Esophagus muscularis mucosa (tissue), 4 donors: Measurements from ENCODE around the gene ZNF350. TPM values are rescaled to one million over a fixed set of nuclear protein-coding genes. Genes with fewer than 3 reads are reported as not detected.
"Not testable (repeated sequence)": the region's sequence is repeated elsewhere in the genome, so short reads cannot be mapped to it uniquely, and the experiment has no call there.

Source experiments
- DNase-seq: peaks from one replicate; pipeline ENCODE4 v3.0.0-alpha.2; 2017; ENCODE audit errors: extremely low spot score
- H3K27ac ChIP-seq, 4 donors: fragments of 200-600 bp; sonication (generic); replicated peaks in 1 of 4; 1 replicate in 3 of 4; 2 replicates in 1 of 4; pipeline ENCODE4 v1.5.1; 2016 to 2019; ENCODE audit warnings: mild to moderate bottlenecking in 1 of 4
- H3K27me3 ChIP-seq, 4 donors: fragments of 200-600 bp; sonication (generic); one replicate each; pipeline versions ENCODE4 v1.5.1 to v1.6.0; 2016 to 2019
- H3K36me3 ChIP-seq, 4 donors: fragments of 200-600 bp; sonication (generic); one replicate each; pipeline ENCODE4 v1.5.1; 2016 to 2019
- H3K4me1 ChIP-seq, 4 donors: fragments of 200-600 bp; sonication (generic); one replicate each; pipeline ENCODE4 v1.5.1; 2016 to 2019
- H3K4me3 ChIP-seq, 4 donors: fragments of 200-600 bp; sonication (generic); 1 replicate in 2 of 4; 2 replicates in 2 of 4; pipeline ENCODE4 v1.5.1; 2016 to 2019; ENCODE audit warnings: mild to moderate bottlenecking in 4 of 4, moderate library complexity in 1 of 4
- H3K9me3 ChIP-seq, 4 donors: fragments of 200-600 bp; sonication (generic); 1 replicate in 3 of 4; 2 replicates in 1 of 4; pipeline ENCODE4 v1.5.1; 2016 to 2019
- EP300 ChIP-seq: sonication (generic); formaldehyde crosslinking; IDR thresholded peaks from one replicate; pipeline ENCODE4 v1.6.1; 2017; ENCODE audit warnings: antibody characterized with exemption
- POLR2A ChIP-seq: fragments of 450-650 bp; IDR thresholded peaks from one replicate; pipeline ENCODE4 v1.6.1; 2017; ENCODE audit warnings: antibody characterized with exemption, moderate library complexity, mild to moderate bottlenecking, low read depth
- POLR2AphosphoS5 ChIP-seq, 2 donors: sonication (generic); formaldehyde crosslinking; IDR thresholded peaks; one replicate each; pipeline ENCODE4 v1.6.1; 2017; ENCODE audit warnings: antibody characterized with exemption in 2 of 2
- WGBS: methylation state at CpG from one replicate; pipeline ENCODE4 v1.1.5; 2018; 5-methylcytosine and 5-hydroxymethylcytosine counted together
- intact Hi-C: fragments of 100-400 bp; cut with DNase I; formaldehyde crosslinking; loops from one replicate; pipeline ENCODE4 v1.15.1; 2023
- total RNA-seq, 4 donors: library from RNA; depleted of rRNA; stranded (reverse); fragments of >200 nt; gene quantifications; one replicate each; pipeline versions ENCODE4 v1.1.0 to v1.2.1, GENCODE V29; 2016
- TF ChIP-seq, protein P1 (sequence below), 3 experiments: fragments of 200-600 bp in 2 of 3; fragments of 450-650 bp in 1 of 3; sonication (generic) in 2 of 3; IDR thresholded peaks; one replicate each; pipeline ENCODE4 v1.5.1; 2017 to 2019; ENCODE audit warnings: antibody characterized with exemption in 3 of 3, mild to moderate bottlenecking in 2 of 3, moderate library complexity in 1 of 3

Gene ZNF350
- total RNA-seq, 4 donors from 2014 or later = 9.2 to 14.6 (median 12.7) TPM

- Histone ChIP-seq H3K9me3 (peaks cover 19 to 97% (median 97%) of the 10 kb centered on the region in 4 donors), H3K4me1 (no peaks in the 10 kb centered on the region), H3K36me3 (peaks cover 78 to 97% (median 83%) of the 10 kb centered on the region in 4 donors), H3K27ac (no peak overlapping the region), H3K4me3 (no peak overlapping the region), H3K27me3 (no peaks in the 10 kb centered on the region)
- WGBS = 95% methylated on average over 4 of the region's 4 CpGs
- no peak for DNase-seq
- intact Hi-C loops = no loop called here
- TF ChIP-seq, protein P1, sequence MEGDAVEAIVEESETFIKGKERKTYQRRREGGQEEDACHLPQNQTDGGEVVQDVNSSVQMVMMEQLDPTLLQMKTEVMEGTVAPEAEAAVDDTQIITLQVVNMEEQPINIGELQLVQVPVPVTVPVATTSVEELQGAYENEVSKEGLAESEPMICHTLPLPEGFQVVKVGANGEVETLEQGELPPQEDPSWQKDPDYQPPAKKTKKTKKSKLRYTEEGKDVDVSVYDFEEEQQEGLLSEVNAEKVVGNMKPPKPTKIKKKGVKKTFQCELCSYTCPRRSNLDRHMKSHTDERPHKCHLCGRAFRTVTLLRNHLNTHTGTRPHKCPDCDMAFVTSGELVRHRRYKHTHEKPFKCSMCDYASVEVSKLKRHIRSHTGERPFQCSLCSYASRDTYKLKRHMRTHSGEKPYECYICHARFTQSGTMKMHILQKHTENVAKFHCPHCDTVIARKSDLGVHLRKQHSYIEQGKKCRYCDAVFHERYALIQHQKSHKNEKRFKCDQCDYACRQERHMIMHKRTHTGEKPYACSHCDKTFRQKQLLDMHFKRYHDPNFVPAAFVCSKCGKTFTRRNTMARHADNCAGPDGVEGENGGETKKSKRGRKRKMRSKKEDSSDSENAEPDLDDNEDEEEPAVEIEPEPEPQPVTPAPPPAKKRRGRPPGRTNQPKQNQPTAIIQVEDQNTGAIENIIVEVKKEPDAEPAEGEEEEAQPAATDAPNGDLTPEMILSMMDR (IDR thresholded peaks at IDR 0.05) = no peak
- TF ChIP-seq POLR2AphosphoS5 (IDR thresholded peaks at IDR 0.05) (no peak), POLR2A (no peak), EP300 (no peak)
Measured at GRCh38 chr19:51971624-51972023, 15.0 kb downstream of the ZNF350 start.

DNA sequence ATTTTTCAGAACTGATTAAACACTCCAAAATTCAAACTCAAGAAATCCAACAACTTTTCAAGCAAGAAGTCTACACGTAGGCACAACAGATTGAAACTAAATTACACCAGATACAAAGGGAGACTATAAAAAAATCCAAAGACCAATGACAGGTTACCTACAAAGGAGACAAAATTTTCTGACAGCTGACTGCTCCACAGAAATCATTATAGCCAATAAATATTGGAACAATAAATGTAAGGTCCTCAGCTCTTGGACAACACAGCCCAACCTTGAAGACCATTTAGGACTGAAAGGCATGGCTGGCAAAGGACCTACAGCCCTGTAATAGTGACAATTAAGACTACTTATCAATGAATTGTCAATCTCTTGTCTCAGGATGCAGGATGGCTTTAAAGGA lies 15.9 kb downstream of the ZNF350 start:
- intact Hi-C loops = no loop called here
- TF ChIP-seq POLR2A (no peak), EP300 (no peak), POLR2AphosphoS5 (IDR thresholded peaks at IDR 0.05) (no peak)
- TF ChIP-seq, protein P1 (IDR thresholded peaks at IDR 0.05) = no peak
- H3K4me1 ChIP-seq = no peaks in the 10 kb centered on the region
- peaks cover 23 to 98% (median 97%) of the 10 kb centered on the region in 4 donors for H3K9me3 ChIP-seq
- H3K27me3 ChIP-seq = no peaks in the 10 kb centered on the region
- WGBS = 94% methylated on average over 1 of the region's 1 CpG
- no peak overlapping the region for H3K27ac ChIP-seq
- no peak for DNase-seq
- H3K36me3 ChIP-seq = peaks cover 87 to 99% (median 92%) of the 10 kb centered on the region in 4 donors
- H3K4me3 ChIP-seq = no peak overlapping the region

DNA sequence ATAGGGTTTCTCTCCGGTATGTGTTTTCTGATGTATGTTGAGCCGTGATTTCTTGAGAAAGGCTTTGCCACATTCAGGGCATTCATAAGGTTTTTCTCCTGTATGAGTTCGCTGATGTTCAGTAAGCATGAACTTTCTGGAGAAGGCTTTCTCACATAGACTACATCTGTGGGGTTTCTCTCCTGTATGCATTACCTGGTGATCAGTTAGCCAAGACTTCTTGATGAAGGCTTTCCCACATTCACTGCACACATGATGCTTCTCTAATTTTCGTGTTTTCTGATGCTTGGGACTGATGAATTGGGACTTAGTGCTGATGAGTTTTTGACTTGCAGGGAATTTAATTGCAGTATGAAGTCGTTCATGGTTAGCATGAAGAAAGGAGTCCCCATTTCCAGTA lies 21.1 kb downstream of the ZNF350 start:
- no peak for TF ChIP-seq POLR2AphosphoS5 (IDR thresholded peaks at IDR 0.05)
- TF ChIP-seq EP300 = no peak
- TF ChIP-seq POLR2A = no peak
- TF ChIP-seq, protein P1 (IDR thresholded peaks at IDR 0.05) = no peak
- H3K36me3 ChIP-seq = peaks cover 63 to 88% (median 78%) of the 10 kb centered on the region in 4 donors
- no peak for DNase-seq
- intact Hi-C loops = no loop called here
- no peak overlapping the region for H3K27ac ChIP-seq
- H3K9me3 ChIP-seq = peaks cover 17 to 97% (median 92%) of the 10 kb centered on the region in 4 donors
- H3K4me1 ChIP-seq = no peaks in the 10 kb centered on the region
- H3K27me3 ChIP-seq = no peaks in the 10 kb centered on the region
- WGBS = 100% methylated on average over 5 of the region's 5 CpGs
- H3K4me3 ChIP-seq = no peak overlapping the region

- H3K27ac ChIP-seq, intact Hi-C loops, DNase-seq, H3K4me1 ChIP-seq, H3K4me3 ChIP-seq, H3K27me3 ChIP-seq: not testable (repeated sequence)
- Histone ChIP-seq H3K9me3 (peaks cover 12 to 64% (median 54%) of the 10 kb centered on the region in 4 donors), H3K36me3 (peaks cover 15 to 41% (median 31%) of the 10 kb centered on the region in 4 donors)
- 53% methylated on average over 7 of the region's 7 CpGs for WGBS
Measured at GRCh38 chr19:51960621-51961233, 25.9 kb downstream of the ZNF350 start.

GRCh38 chr19:51959791-51960190 lies 26.8 kb downstream of the ZNF350 start:
- 84% methylated on average over 4 of the region's 4 CpGs for WGBS
- intact Hi-C loops = no loop called here

DNA sequence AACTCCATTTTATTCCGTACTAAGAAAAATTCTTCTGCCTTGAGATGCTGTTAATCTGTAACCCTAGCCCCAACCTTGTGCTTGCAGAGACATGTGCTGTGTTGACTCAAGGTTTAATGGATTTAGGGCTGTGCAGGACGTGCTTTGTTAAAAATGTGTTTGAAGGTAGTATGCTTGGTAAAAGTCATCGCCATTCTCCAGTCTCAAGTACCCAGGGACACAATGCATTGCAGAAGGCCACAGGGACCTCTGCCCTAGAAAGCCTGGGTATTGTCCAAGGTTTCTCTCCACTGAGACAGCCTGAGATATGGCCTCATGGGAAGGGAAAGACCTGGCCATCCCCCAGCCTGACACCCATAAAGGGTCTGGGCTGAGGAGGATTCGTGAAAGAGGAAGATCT lies 28.8 kb downstream of the ZNF350 start:
- H3K27ac ChIP-seq, intact Hi-C loops, H3K27me3 ChIP-seq, DNase-seq, H3K4me3 ChIP-seq, H3K4me1 ChIP-seq: not testable (repeated sequence)
- Histone ChIP-seq H3K9me3 (peaks cover 6 to 36% (median 25%) of the 10 kb centered on the region in 4 donors), H3K36me3 (peaks cover 0 to 14% (median 7%) of the 10 kb centered on the region in 4 donors)
- 89% methylated on average over 4 of the region's 4 CpGs for WGBS

More at GRCh38 chr19:51959791-51960190, 26.8 kb downstream of the ZNF350 start:
- H3K4me3 ChIP-seq = no peak overlapping the region
- peaks cover 6 to 31% (median 22%) of the 10 kb centered on the region in 4 donors for H3K36me3 ChIP-seq
- H3K27me3 ChIP-seq = no peaks in the 10 kb centered on the region
- TF ChIP-seq POLR2A = no peak
- TF ChIP-seq, protein P1 (IDR thresholded peaks at IDR 0.05) = no peak
- TF ChIP-seq EP300 = no peak
- TF ChIP-seq POLR2AphosphoS5 (IDR thresholded peaks at IDR 0.05) = no peak
- H3K9me3 ChIP-seq = peaks cover 12 to 54% (median 44%) of the 10 kb centered on the region in 4 donors
- H3K4me1 ChIP-seq = no peaks in the 10 kb centered on the region
- no peak overlapping the region for H3K27ac ChIP-seq
- no peak for DNase-seq
